Mesothelial cell of epicardium (in vitro differentiated cells): ENCODE data around the gene GPR162. TPM values are rescaled to one million over a fixed set of nuclear protein-coding genes. Genes with fewer than 3 reads are reported as not detected.

Experiments used
- DNase-seq, 2 experiments: peaks; one replicate each; pipeline ENCODE4 v3.0.0; 2021; ENCODE audit warnings: low spot score in 2 of 2; ENCODE audit not compliant: unreplicated experiment in 2 of 2
- H3K27ac Mint-ChIP-seq: 2 replicates; pipeline ENCODE4 v1.8.0; 2021; ENCODE audit warnings: mixed read lengths
- H3K27me3 Mint-ChIP-seq: 2 replicates; pipeline ENCODE4 v1.8.0; 2021; ENCODE audit warnings: low read depth, mixed read lengths
- H3K36me3 Mint-ChIP-seq: 2 replicates; pipeline ENCODE4 v1.8.0; 2021; ENCODE audit warnings: mixed read lengths
- H3K4me1 Mint-ChIP-seq: 2 replicates; pipeline ENCODE4 v1.8.0; 2021; ENCODE audit warnings: mixed read lengths
- H3K4me3 Mint-ChIP-seq: 2 replicates; pipeline ENCODE4 v1.8.0; 2021; ENCODE audit warnings: mild to moderate bottlenecking, moderate library complexity, mixed read lengths
- H3K9me3 Mint-ChIP-seq: 2 replicates; pipeline ENCODE4 v1.8.0; 2021; ENCODE audit warnings: mixed read lengths
- CTCF ChIP-seq: fragments of 200-600 bp; sonication (generic); IDR thresholded peaks from one replicate; pipeline ENCODE4 v1.5.0; 2021; ENCODE audit warnings: antibody characterized with exemption; ENCODE audit not compliant: unreplicated experiment
- total RNA-seq: library from RNA; stranded (reverse); gene quantifications from 3 replicates; pipeline ENCODE4 v1.2.1, GENCODE V29; 2021

Gene GPR162
- total RNA-seq, 1 donor from 2014 or later: 10.8 TPM

- no peak for TF ChIP-seq CTCF
- H3K27ac Mint-ChIP-seq: no peak overlapping the region
- no peak for DNase-seq
- peak overlapping the region; percentile 95 for H3K4me3 Mint-ChIP-seq
- no peaks in the 10 kb centered on the region for H3K9me3 Mint-ChIP-seq
- H3K27me3 Mint-ChIP-seq: no peaks in the 10 kb centered on the region
- peaks cover 24% of the 10 kb centered on the region for H3K36me3 Mint-ChIP-seq
- peaks cover 30% of the 10 kb centered on the region for H3K4me1 Mint-ChIP-seq
Measured at GRCh38 chr12:6849427-6849826, 27.8 kb downstream of the GPR162 start.

DNA sequence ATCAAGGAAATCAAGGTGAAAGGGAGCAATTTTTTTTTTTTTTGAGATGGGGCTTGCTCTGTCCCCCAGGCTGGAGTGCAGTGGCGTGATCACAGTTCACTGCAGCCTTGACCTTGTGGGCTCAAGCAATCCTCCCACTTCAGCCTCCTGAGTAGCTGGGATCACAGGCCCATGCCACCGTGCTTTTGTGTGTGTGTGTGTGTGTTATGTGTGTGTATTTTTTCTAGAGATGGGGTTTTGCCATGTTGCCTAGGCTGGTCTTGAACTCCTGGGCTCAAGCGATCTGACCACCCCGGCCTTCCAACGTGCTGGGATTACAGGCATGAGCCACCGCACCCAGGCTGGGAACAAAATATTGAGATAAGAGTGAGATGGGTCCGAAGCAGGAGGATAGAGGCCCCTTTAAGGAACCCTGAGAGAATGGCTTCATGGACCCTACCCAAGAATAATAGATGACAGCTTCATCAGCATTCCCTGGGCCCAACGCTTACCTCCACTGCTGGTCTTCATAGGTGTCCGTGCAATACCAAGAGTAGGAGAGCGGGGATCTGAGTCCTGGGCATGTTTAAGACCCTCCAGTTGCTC lies 28.4 kb downstream of the GPR162 start:
- Mint-ChIP-seq H3K27ac (peak overlapping the region; percentile 47), H3K9me3 (no peaks in the 10 kb centered on the region), H3K36me3 (peaks cover 20% of the 10 kb centered on the region), H3K4me3 (peak overlapping the region; percentile 95), H3K27me3 (no peaks in the 10 kb centered on the region), H3K4me1 (peaks cover 32% of the 10 kb centered on the region)
- no peak for TF ChIP-seq CTCF
- no peak for DNase-seq

DNA sequence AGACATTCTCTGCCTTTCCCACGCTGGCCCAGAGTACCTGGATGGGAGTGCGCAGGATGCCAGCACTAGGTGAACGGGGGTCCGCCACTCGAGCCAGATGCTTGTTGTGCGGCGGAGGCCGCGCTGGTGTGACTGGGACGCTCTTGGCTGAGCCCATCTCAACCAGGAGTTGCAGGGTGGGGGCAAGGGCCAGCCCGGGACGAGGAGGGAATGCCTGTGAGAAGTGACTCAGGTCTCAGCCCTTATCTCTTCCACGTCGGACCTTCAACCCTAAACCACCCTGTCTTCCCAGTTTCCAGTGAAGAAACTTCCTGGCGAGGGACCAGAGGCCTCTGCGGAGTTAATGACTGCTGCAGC lies 29.2 kb downstream of the GPR162 start:
- no peaks in the 10 kb centered on the region for H3K27me3 Mint-ChIP-seq
- TF ChIP-seq CTCF: no peak
- H3K36me3 Mint-ChIP-seq: peaks cover 20% of the 10 kb centered on the region
- peak overlapping the region; percentile 96 for H3K27ac Mint-ChIP-seq
- H3K4me3 Mint-ChIP-seq: peak overlapping the region; percentile 95
- no peak for DNase-seq
- no peaks in the 10 kb centered on the region for H3K9me3 Mint-ChIP-seq
- H3K4me1 Mint-ChIP-seq: peaks cover 32% of the 10 kb centered on the region

- Mint-ChIP-seq H3K9me3 (no peaks in the 10 kb centered on the region), H3K36me3 (peaks cover 19% of the 10 kb centered on the region), H3K27me3 (no peaks in the 10 kb centered on the region), H3K4me3 (peak within 1 kb of the TSS; percentile 95), H3K27ac (peak within 1 kb of the TSS; percentile 96), H3K4me1 (peaks cover 32% of the 10 kb centered on the region)
- no peak for TF ChIP-seq CTCF
- peak; percentile 85 to 94 for DNase-seq
Measured at GRCh38 chr12:6851153-6851920, 29.7 kb downstream of the GPR162 start, which contains the start of gene CDCA3. CDCA3 (minus strand) TSS chr12:6851286; CDS start chr12:6850952, 334 bp downstream.

- no peak for TF ChIP-seq CTCF
- H3K27ac Mint-ChIP-seq: peak within 1 kb of the TSS; percentile 96
- peak within 1 kb of the TSS; percentile 95 for H3K4me3 Mint-ChIP-seq
- H3K9me3 Mint-ChIP-seq: no peaks in the 10 kb centered on the region
- H3K36me3 Mint-ChIP-seq: peaks cover 17% of the 10 kb centered on the region
- peak; percentile 95 to 97 for DNase-seq
- H3K4me1 Mint-ChIP-seq: peaks cover 32% of the 10 kb centered on the region
- no peaks in the 10 kb centered on the region for H3K27me3 Mint-ChIP-seq
Measured at GRCh38 chr12:6851921-6852650, 30.5 kb downstream of the GPR162 start, which contains the start of gene USP5. USP5 (plus strand) TSS chr12:6852150; CDS start chr12:6852180, 30 bp downstream.
